ENCODE measurements around the gene TRIOBP. TPM values are rescaled to one million over a fixed set of nuclear protein-coding genes. Genes with fewer than 3 reads are reported as not detected.
A peak's percentile ranks its signal among the peaks of the same experiment; 100 is the strongest.

TRIOBP gene
- total and polyA plus RNA-seq, 2 of the 13 experiments (the other 11 are each of a cell fraction or from before 2014, with no cell fraction given), result 6.1 to 15.4 TPM

GRCh38 chr22:37686002-37686982 is 10.6 kb upstream of the TRIOBP start, which contains the start of gene NOL12 (continued):
- TF ChIP-seq MED8 (CRISPR knock-in tag; IDR thresholded peaks at IDR 0.05; ENCODE audit: insufficient replicate concordance) (peak; percentile 75), ZNF562 (CRISPR knock-in tag; IDR thresholded peaks at IDR 0.05; ENCODE audit: borderline replicate concordance) (no peak), GATA4 (IDR thresholded peaks at IDR 0.05; ENCODE audit: borderline replicate concordance, low read depth) (no peak), ZNF207 (IDR thresholded peaks at IDR 0.05; ENCODE audit: borderline replicate concordance) (no peak), POLR2AphosphoS2 (IDR thresholded peaks at IDR 0.05; ENCODE audit: low read depth, low read length) (no peak), ZNF570 (CRISPR knock-in tag; IDR thresholded peaks at IDR 0.05; ENCODE audit: borderline replicate concordance) (no peak), CHD4 (IDR thresholded peaks at IDR 0.05; ENCODE audit: borderline replicate concordance, low read length) (no peak), ZNF569 (CRISPR knock-in tag; IDR thresholded peaks at IDR 0.05; ENCODE audit: borderline replicate concordance) (no peak), PCBP2 (optimal IDR thresholded peaks at IDR 0.05; ENCODE audit: low read depth, low read length, poor library complexity, severe bottlenecking) (no peak), ZNF431 (CRISPR knock-in tag; IDR thresholded peaks at IDR 0.05; ENCODE audit: borderline replicate concordance, low read depth) (no peak), ZUFSP (CRISPR knock-in tag; IDR thresholded peaks at IDR 0.05; ENCODE audit: borderline replicate concordance) (no peak), ZNF501 (CRISPR knock-in tag; IDR thresholded peaks at IDR 0.05) (peak; percentile 11; the same call in 1 of the 2 replicates), ZNF432 (CRISPR knock-in tag; IDR thresholded peaks at IDR 0.05; ENCODE audit: borderline replicate concordance) (no peak), SMC3 (IDR thresholded peaks at IDR 0.05; ENCODE audit: low read length) (no peak), MZF1 (CRISPR knock-in tag; IDR thresholded peaks at IDR 0.05; ENCODE audit: borderline replicate concordance) (0 out of 2 replicates have a peak, but pooled peaks have one; percentile 24), TMF1 (CRISPR knock-in tag; IDR thresholded peaks at IDR 0.05; ENCODE audit: low read depth) (peak; percentile 40; the same call in 1 of the 2 replicates), JUN (CRISPR knock-in tag; IDR thresholded peaks at IDR 0.05) (no peak), ZNF709 (CRISPR knock-in tag; IDR thresholded peaks at IDR 0.05) (peak; percentile 82), ETV6 (CRISPR knock-in tag; conservative IDR thresholded peaks at IDR 0.05) (0 out of 2 replicates have a peak, but pooled peaks have one; percentile 68)
- TF ChIP-seq, protein P1, sequence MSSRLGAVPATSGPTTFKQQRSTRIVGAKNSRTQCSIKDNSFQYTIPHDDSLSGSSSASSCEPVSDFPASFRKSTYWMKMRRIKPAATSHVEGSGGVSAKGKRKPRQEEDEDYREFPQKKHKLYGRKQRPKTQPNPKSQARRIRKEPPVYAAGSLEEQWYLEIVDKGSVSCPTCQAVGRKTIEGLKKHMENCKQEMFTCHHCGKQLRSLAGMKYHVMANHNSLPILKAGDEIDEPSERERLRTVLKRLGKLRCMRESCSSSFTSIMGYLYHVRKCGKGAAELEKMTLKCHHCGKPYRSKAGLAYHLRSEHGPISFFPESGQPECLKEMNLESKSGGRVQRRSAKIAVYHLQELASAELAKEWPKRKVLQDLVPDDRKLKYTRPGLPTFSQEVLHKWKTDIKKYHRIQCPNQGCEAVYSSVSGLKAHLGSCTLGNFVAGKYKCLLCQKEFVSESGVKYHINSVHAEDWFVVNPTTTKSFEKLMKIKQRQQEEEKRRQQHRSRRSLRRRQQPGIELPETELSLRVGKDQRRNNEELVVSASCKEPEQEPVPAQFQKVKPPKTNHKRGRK (CRISPR knock-in tag; IDR thresholded peaks at IDR 0.05), result no peak
- TF ChIP-seq, protein P2, sequence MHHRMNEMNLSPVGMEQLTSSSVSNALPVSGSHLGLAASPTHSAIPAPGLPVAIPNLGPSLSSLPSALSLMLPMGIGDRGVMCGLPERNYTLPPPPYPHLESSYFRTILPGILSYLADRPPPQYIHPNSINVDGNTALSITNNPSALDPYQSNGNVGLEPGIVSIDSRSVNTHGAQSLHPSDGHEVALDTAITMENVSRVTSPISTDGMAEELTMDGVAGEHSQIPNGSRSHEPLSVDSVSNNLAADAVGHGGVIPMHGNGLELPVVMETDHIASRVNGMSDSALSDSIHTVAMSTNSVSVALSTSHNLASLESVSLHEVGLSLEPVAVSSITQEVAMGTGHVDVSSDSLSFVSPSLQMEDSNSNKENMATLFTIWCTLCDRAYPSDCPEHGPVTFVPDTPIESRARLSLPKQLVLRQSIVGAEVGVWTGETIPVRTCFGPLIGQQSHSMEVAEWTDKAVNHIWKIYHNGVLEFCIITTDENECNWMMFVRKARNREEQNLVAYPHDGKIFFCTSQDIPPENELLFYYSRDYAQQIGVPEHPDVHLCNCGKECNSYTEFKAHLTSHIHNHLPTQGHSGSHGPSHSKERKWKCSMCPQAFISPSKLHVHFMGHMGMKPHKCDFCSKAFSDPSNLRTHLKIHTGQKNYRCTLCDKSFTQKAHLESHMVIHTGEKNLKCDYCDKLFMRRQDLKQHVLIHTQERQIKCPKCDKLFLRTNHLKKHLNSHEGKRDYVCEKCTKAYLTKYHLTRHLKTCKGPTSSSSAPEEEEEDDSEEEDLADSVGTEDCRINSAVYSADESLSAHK (CRISPR knock-in tag; IDR thresholded peaks at IDR 0.05; ENCODE audit: borderline replicate concordance), result no peak
